K562 (cell line): Measurements from ENCODE around the gene ZBTB38. TPM values are rescaled to one million over a fixed set of nuclear protein-coding genes. Genes with fewer than 3 reads are reported as not detected.

Source experiments
- COPS2 ChIP-seq: fragments of 450-650 bp; conservative IDR thresholded peaks from 2 replicates; pipeline ENCODE4 v1.6.1; 2016; ENCODE audit warnings: mild to moderate bottlenecking, moderate library complexity
- E2F3 ChIP-seq: fragments of 250-450 bp; sonication (Bioruptor Pico); IDR thresholded peaks from 2 replicates; pipeline ENCODE4 v1.4.0; 2020; ENCODE audit warnings: mild to moderate bottlenecking
- FOXA1 ChIP-seq: fragments of 450-650 bp; IDR thresholded peaks from 2 replicates; pipeline ENCODE4 v1.6.1; 2016; ENCODE audit warnings: mild to moderate bottlenecking, borderline replicate concordance
- GATAD2A ChIP-seq: fragments of 450-650 bp; IDR thresholded peaks from 2 replicates; pipeline ENCODE4 v1.6.1; 2017
- KDM5B ChIP-seq: fragments of 200-600 bp; sonication (generic); IDR thresholded peaks from 2 replicates; pipeline ENCODE4 v1.6.1; 2012; ENCODE audit warnings: low read depth, mild to moderate bottlenecking, moderate library complexity, low read length, control low read depth, inconsistent platforms; ENCODE audit not compliant: insufficient replicate concordance
- MIER1 ChIP-seq: fragments of 450-650 bp; IDR thresholded peaks from 2 replicates; pipeline ENCODE4 v1.6.1; 2016; ENCODE audit warnings: antibody characterized with exemption, mild to moderate bottlenecking, low read depth
- NFRKB ChIP-seq: fragments of 450-650 bp; IDR thresholded peaks from 2 replicates; pipeline ENCODE4 v1.6.1; 2016; ENCODE audit warnings: low read depth
- POLR3G ChIP-seq: IDR thresholded peaks from 2 replicates; pipeline ENCODE4 v1.6.1; 2011; ENCODE audit not compliant: insufficient read length, insufficient replicate concordance; ENCODE audit errors: extremely low read depth
- ZNF408 ChIP-seq: fragments of 250-450 bp; sonication (Bioruptor Pico); IDR thresholded peaks from 2 replicates; pipeline ENCODE4 v1.4.0; 2020; ENCODE audit warnings: low read depth, mild to moderate bottlenecking, moderate library complexity
- ZNF589 ChIP-seq: fragments of 200-800 bp; sonication (Bioruptor generic); IDR thresholded peaks from 2 replicates; pipeline ENCODE4 v1.6.1; 2016; ENCODE audit warnings: low read depth, missing genetic modification characterization, missing compliant biosample characterization
- ZNF77 ChIP-seq: fragments of 250-450 bp; sonication (Bioruptor Pico); IDR thresholded peaks from 2 replicates; pipeline ENCODE4 v1.5.0; 2020
- polyA plus RNA-seq, 8 experiments: library from polyadenylated mRNA; depleted of rRNA in 4 of 8; stranded (reverse) in 5 of 8; unstranded in 3 of 8; fragments of >200 nt; fragmentation: Nextera tagmentation in 2 of 8; fragmentation: Illumina TruSeq in 1 of 8; extraction: Ambion mirVana in 2 of 8; extraction: Trizol in 1 of 8; gene quantifications; 2 replicates each; pipeline versions ENCODE4 v1.2.1 to v1.2.3, GENCODE V29; 2011 to 2014; ENCODE audit warnings: inconsistent platforms in 1 of 8, missing spikeins in 1 of 8
- total RNA-seq, 7 experiments: library from RNA; depleted of rRNA in 6 of 7; stranded (reverse); fragments of >200 nt in 6 of 7; fragmentation: Illumina TruSeq in 2 of 7; extraction: Trizol in 2 of 7; gene quantifications; 2 replicates each; pipeline versions ENCODE4 v1.2.1 to v1.2.3, GENCODE V29; 2011 to 2021; ENCODE audit warnings: low replicate concordance in 1 of 7
- TF ChIP-seq, protein P1 (sequence below), 2 experiments: fragments of 450-650 bp in 1 of 2; IDR thresholded peaks; 2 replicates each; pipeline ENCODE4 v1.6.1; 2011 to 2017; ENCODE audit warnings: low read depth in 2 of 2, antibody characterized with exemption in 1 of 2, borderline replicate concordance in 1 of 2, low read length in 1 of 2, mild to moderate bottlenecking in 1 of 2, mixed read lengths in 1 of 2; ENCODE audit not compliant: control insufficient read depth in 1 of 2
- TF ChIP-seq, protein P2 (sequence below): fragments of 450-650 bp; IDR thresholded peaks from 2 replicates; pipeline ENCODE4 v1.6.1; 2014; ENCODE audit warnings: low read depth, mild to moderate bottlenecking, moderate library complexity, borderline replicate concordance
- TF ChIP-seq, protein P3 (sequence below): fragments of 250-450 bp; sonication (Bioruptor Pico); IDR thresholded peaks from 2 replicates; pipeline ENCODE4 v1.8.0; 2022; ENCODE audit warnings: moderate library complexity, mild to moderate bottlenecking, inconsistent platforms
- TF ChIP-seq, protein P4 (sequence below): sonication (generic); formaldehyde crosslinking; IDR thresholded peaks from 2 replicates; pipeline ENCODE4 v1.4.0; 2020; ENCODE audit warnings: mild to moderate bottlenecking, missing genetic modification reagents
- TF ChIP-seq, protein P5 (sequence below): fragments of 250-450 bp; sonication (Bioruptor Pico); IDR thresholded peaks from 2 replicates; pipeline ENCODE4 v1.4.0; 2020; ENCODE audit warnings: mild to moderate bottlenecking, moderate library complexity

ZBTB38 gene
- total and polyA plus RNA-seq, 9 of the 15 experiments (the other 6 are each of a cell fraction or from before 2014, with no cell fraction given): 12.1 to 39.4 (median 22.9) TPM

DNA sequence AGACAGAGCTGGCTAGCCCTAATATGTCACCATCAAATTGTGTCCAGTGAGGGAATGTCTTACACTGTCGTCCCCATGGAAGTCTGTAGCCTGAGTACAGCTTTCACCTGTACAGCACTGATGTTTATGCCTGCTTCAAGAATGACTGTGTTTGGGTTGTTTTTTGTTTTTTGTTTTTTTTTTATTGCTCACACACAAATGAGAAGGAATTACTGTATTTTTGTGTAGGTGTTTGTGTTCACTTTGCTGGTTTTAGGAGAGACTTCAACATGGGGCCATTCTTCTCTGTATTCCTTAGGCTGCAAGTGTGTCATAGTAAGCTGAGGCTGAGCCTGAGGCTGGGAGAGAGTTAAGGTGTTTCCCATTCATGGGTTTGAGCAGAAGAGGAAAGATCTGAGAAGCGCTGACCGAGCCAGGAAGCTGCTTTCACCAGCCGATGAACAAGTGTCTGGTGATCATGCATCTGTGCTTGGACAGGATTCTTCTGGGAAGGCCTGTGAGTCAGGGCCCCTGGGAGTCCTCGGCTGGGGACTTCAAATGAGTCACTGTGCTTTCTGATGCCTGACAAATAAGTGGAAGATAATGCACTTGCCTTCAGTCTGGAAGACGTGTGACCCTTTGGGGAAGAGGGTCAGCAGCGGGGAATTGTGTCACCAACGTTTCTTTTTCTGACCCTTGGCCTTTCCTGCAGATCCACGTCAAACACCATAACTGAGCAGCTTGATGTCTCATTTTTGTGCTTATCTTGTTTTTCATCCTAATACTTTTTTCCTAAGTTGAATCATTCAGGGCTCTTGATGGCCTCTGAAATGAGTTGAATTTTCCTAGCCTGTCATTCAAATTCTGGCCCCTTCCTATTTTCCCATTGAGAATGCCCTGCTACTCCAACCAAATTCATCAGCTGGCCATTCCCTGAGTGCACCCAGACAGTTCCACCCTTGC lies 36.7 kb upstream of the ZBTB38 start (continued):
- TF ChIP-seq, protein P1, sequence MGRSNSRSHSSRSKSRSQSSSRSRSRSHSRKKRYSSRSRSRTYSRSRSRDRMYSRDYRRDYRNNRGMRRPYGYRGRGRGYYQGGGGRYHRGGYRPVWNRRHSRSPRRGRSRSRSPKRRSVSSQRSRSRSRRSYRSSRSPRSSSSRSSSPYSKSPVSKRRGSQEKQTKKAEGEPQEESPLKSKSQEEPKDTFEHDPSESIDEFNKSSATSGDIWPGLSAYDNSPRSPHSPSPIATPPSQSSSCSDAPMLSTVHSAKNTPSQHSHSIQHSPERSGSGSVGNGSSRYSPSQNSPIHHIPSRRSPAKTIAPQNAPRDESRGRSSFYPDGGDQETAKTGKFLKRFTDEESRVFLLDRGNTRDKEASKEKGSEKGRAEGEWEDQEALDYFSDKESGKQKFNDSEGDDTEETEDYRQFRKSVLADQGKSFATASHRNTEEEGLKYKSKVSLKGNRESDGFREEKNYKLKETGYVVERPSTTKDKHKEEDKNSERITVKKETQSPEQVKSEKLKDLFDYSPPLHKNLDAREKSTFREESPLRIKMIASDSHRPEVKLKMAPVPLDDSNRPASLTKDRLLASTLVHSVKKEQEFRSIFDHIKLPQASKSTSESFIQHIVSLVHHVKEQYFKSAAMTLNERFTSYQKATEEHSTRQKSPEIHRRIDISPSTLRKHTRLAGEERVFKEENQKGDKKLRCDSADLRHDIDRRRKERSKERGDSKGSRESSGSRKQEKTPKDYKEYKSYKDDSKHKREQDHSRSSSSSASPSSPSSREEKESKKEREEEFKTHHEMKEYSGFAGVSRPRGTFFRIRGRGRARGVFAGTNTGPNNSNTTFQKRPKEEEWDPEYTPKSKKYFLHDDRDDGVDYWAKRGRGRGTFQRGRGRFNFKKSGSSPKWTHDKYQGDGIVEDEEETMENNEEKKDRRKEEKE (IDR thresholded peaks at IDR 0.05; ENCODE audit: borderline replicate concordance in 1 of 2, control insufficient read depth in 1 of 2, low read depth in 2 of 2, low read length in 1 of 2): 0 out of 4 replicates have a peak, but pooled peaks of 1 of the 2 experiments have one; percentile 55
- 0 out of 2 replicates have a peak, but pooled peaks have one; percentile 72 for TF ChIP-seq GATAD2A
- TF ChIP-seq ZNF589 (CRISPR knock-in tag): peak; percentile 79; the same call in 1 of the 2 replicates
- TF ChIP-seq MIER1: no peak
- no peak for TF ChIP-seq ZNF408 (CRISPR knock-in tag)
- peak; percentile 38 for TF ChIP-seq KDM5B
- no peak for TF ChIP-seq POLR3G
- peak; percentile 58; the same call in 1 of the 2 replicates for TF ChIP-seq NFRKB
- TF ChIP-seq E2F3 (CRISPR knock-in tag): no peak
- no peak for TF ChIP-seq ZNF77 (CRISPR knock-in tag)
- TF ChIP-seq, protein P2, sequence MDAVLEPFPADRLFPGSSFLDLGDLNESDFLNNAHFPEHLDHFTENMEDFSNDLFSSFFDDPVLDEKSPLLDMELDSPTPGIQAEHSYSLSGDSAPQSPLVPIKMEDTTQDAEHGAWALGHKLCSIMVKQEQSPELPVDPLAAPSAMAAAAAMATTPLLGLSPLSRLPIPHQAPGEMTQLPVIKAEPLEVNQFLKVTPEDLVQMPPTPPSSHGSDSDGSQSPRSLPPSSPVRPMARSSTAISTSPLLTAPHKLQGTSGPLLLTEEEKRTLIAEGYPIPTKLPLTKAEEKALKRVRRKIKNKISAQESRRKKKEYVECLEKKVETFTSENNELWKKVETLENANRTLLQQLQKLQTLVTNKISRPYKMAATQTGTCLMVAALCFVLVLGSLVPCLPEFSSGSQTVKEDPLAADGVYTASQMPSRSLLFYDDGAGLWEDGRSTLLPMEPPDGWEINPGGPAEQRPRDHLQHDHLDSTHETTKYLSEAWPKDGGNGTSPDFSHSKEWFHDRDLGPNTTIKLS: peak; percentile 50; the same call in 1 of the 2 replicates
- TF ChIP-seq, protein P3, sequence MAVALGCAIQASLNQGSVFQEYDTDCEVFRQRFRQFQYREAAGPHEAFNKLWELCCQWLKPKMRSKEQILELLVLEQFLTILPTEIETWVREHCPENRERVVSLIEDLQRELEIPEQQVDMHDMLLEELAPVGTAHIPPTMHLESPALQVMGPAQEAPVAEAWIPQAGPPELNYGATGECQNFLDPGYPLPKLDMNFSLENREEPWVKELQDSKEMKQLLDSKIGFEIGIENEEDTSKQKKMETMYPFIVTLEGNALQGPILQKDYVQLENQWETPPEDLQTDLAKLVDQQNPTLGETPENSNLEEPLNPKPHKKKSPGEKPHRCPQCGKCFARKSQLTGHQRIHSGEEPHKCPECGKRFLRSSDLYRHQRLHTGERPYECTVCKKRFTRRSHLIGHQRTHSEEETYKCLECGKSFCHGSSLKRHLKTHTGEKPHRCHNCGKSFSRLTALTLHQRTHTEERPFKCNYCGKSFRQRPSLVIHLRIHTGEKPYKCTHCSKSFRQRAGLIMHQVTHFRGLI (CRISPR knock-in tag): no peak
- TF ChIP-seq, protein P4, sequence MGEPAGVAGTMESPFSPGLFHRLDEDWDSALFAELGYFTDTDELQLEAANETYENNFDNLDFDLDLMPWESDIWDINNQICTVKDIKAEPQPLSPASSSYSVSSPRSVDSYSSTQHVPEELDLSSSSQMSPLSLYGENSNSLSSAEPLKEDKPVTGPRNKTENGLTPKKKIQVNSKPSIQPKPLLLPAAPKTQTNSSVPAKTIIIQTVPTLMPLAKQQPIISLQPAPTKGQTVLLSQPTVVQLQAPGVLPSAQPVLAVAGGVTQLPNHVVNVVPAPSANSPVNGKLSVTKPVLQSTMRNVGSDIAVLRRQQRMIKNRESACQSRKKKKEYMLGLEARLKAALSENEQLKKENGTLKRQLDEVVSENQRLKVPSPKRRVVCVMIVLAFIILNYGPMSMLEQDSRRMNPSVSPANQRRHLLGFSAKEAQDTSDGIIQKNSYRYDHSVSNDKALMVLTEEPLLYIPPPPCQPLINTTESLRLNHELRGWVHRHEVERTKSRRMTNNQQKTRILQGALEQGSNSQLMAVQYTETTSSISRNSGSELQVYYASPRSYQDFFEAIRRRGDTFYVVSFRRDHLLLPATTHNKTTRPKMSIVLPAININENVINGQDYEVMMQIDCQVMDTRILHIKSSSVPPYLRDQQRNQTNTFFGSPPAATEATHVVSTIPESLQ (CRISPR knock-in tag): no peak; the same call in 1 of the 2 replicates
- TF ChIP-seq COPS2: no peak
- TF ChIP-seq, protein P5, sequence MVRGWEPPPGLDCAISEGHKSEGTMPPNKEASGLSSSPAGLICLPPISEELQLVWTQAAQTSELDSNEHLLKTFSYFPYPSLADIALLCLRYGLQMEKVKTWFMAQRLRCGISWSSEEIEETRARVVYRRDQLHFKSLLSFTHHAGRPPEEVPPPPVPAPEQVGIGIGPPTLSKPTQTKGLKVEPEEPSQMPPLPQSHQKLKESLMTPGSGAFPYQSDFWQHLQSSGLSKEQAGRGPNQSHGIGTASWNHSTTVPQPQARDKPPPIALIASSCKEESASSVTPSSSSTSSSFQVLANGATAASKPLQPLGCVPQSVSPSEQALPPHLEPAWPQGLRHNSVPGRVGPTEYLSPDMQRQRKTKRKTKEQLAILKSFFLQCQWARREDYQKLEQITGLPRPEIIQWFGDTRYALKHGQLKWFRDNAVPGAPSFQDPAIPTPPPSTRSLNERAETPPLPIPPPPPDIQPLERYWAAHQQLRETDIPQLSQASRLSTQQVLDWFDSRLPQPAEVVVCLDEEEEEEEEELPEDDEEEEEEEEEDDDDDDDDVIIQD (CRISPR knock-in tag): no peak
- no peak for TF ChIP-seq FOXA1
